Uterus (tissue), 4 donors: ENCODE data around the gene PNMA8C. TPM values are rescaled to one million over a fixed set of nuclear protein-coding genes. Genes with fewer than 3 reads are reported as not detected.
"Not testable (repeated sequence)": the region's sequence is repeated elsewhere in the genome, so short reads cannot be mapped to it uniquely, and the experiment has no call there.

Experiments used
- DNase-seq, 2 donors: peaks; one replicate each; pipeline ENCODE4 v3.0.0-alpha.2; 2019 to 2020
- H3K27ac ChIP-seq, 2 donors: fragments of 200-600 bp; sonication (generic); 1 replicate in 1 of 2; 2 replicates in 1 of 2; pipeline ENCODE4 v1.5.1; 2016 to 2018
- H3K27me3 ChIP-seq, 2 donors: fragments of 200-600 bp; sonication (generic); one replicate each; pipeline ENCODE4 v1.5.1; 2018 to 2019; ENCODE audit warnings: control low read depth in 1 of 2
- H3K36me3 ChIP-seq, 2 donors: fragments of 200-600 bp; sonication (generic); one replicate each; pipeline ENCODE4 v1.5.1; 2019; ENCODE audit warnings: control low read depth in 1 of 2
- H3K4me1 ChIP-seq, 2 donors: fragments of 200-600 bp; sonication (generic); one replicate each; pipeline ENCODE4 v1.5.1; 2018 to 2019; ENCODE audit warnings: control low read depth in 1 of 2
- H3K4me3 ChIP-seq, 2 donors: fragments of 200-600 bp; sonication (generic); 1 replicate in 1 of 2; 2 replicates in 1 of 2; pipeline ENCODE4 v1.5.1; 2018 to 2019; ENCODE audit warnings: mild to moderate bottlenecking in 1 of 2
- H3K9me3 ChIP-seq, 2 donors: fragments of 200-600 bp; sonication (generic); one replicate each; pipeline ENCODE4 v1.5.1; 2019; ENCODE audit warnings: control low read depth in 1 of 2
- CTCF ChIP-seq, 4 experiments: fragments of 200-600 bp in 2 of 4; fragments of 450-650 bp in 2 of 4; sonication (generic) in 2 of 4; IDR thresholded peaks; one replicate each; pipeline ENCODE4 v1.5.1; 2016 to 2019; ENCODE audit warnings: antibody characterized with exemption in 4 of 4, mild to moderate bottlenecking in 2 of 4, moderate library complexity in 1 of 4
- POLR2A ChIP-seq, 2 donors: fragments of 450-650 bp; IDR thresholded peaks; one replicate each; pipeline ENCODE4 v1.6.1; 2016; ENCODE audit warnings: antibody characterized with exemption in 2 of 2, mild to moderate bottlenecking in 1 of 2, moderate library complexity in 1 of 2
- intact Hi-C: fragments of 100-400 bp; cut with DNase I; formaldehyde crosslinking; loops from one replicate; pipeline ENCODE4 v1.15.1; 2023; ENCODE audit warnings: low total_unique reads
- total RNA-seq, 4 donors: library from RNA; depleted of rRNA in 3 of 4; stranded (reverse); fragments of >200 nt in 3 of 4; gene quantifications; one replicate each; pipeline versions ENCODE4 v1.1.0 to v1.2.4, GENCODE V29; 2014 to 2023
- donor health status: DM: yes; HTN: yes; CAD: no.

PNMA8C gene
- total RNA-seq, 4 donors from 2014 or later, result under 0.01 to 3.7 (median 0.73) TPM; not detected in 1

GRCh38 chr19:46381756-46382345, 46.9 kb downstream of the PNMA8C start:
- Histone ChIP-seq H3K9me3 (no peaks in the 10 kb centered on the region), H3K4me1 (peaks cover 0 to 7% of the 10 kb centered on the region in 2 donors), H3K36me3 (no peaks in the 10 kb centered on the region), H3K27ac (peak overlapping the region in 1 of 2 donors; percentile 7), H3K27me3 (no peaks in the 10 kb centered on the region), H3K4me3 (no peak overlapping the region)
- intact Hi-C loops, result no loop called here
- TF ChIP-seq CTCF (IDR thresholded peaks at IDR 0.05) (no peak), POLR2A (IDR thresholded peaks at IDR 0.05) (no peak)
- DNase-seq, result no peak

DNA sequence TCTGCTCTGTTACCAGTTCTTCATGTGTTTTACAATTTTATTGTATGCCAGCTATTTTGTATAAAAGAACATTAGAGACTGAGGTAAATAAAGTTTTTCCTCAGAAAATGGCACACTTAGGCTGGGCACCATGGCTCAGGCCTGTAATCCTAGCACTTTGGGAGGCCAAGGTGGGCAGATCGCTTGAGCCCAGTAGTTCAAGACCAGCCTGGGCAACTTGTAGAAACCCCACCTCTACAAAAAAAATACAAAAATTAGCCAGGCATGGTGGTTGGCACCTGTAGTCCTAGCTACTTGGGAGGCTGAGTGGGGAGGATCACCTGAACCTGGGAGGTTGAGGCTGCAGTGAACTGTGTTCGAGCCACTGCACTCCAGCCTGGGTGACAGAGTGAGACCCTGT, 47.4 kb downstream of the PNMA8C start:
- no peak for DNase-seq
- Histone ChIP-seq H3K4me1 (peaks cover 0 to 7% of the 10 kb centered on the region in 2 donors), H3K36me3 (no peaks in the 10 kb centered on the region), H3K9me3 (no peaks in the 10 kb centered on the region), H3K4me3 (no peak overlapping the region), H3K27me3 (no peaks in the 10 kb centered on the region), H3K27ac (peak overlapping the region in 1 of 2 donors; percentile 7)
- TF ChIP-seq CTCF (IDR thresholded peaks at IDR 0.05) (no peak), POLR2A (IDR thresholded peaks at IDR 0.05) (no peak)
- intact Hi-C loops, result no loop called here

GRCh38 chr19:46380690-46381089, 48.0 kb downstream of the PNMA8C start:
- intact Hi-C loops, result no loop called here
- Histone ChIP-seq H3K27me3 (no peaks in the 10 kb centered on the region), H3K4me1 (peaks cover 0 to 7% of the 10 kb centered on the region in 2 donors), H3K4me3 (no peak overlapping the region), H3K27ac (peak overlapping the region in 1 of 2 donors; percentile 7), H3K9me3 (no peaks in the 10 kb centered on the region), H3K36me3 (no peaks in the 10 kb centered on the region)
- TF ChIP-seq POLR2A (IDR thresholded peaks at IDR 0.05) (no peak), CTCF (IDR thresholded peaks at IDR 0.05) (no peak)
- DNase-seq, result no peak

- H3K36me3 ChIP-seq, result no peaks in the 10 kb centered on the region
- H3K27ac ChIP-seq, result peak overlapping the region; percentile 60 to 97
- H3K9me3 ChIP-seq, result no peaks in the 10 kb centered on the region
- no peak for DNase-seq
- no peaks in the 10 kb centered on the region for H3K27me3 ChIP-seq
- no peak overlapping the region for H3K4me3 ChIP-seq
- TF ChIP-seq CTCF (IDR thresholded peaks at IDR 0.05) (no peak), POLR2A (IDR thresholded peaks at IDR 0.05) (no peak)
- intact Hi-C loops, result no loop called here
- peaks cover 0 to 14% of the 10 kb centered on the region in 2 donors for H3K4me1 ChIP-seq
Measured at GRCh38 chr19:46378268-46378667, 50.5 kb downstream of the PNMA8C start.

DNA sequence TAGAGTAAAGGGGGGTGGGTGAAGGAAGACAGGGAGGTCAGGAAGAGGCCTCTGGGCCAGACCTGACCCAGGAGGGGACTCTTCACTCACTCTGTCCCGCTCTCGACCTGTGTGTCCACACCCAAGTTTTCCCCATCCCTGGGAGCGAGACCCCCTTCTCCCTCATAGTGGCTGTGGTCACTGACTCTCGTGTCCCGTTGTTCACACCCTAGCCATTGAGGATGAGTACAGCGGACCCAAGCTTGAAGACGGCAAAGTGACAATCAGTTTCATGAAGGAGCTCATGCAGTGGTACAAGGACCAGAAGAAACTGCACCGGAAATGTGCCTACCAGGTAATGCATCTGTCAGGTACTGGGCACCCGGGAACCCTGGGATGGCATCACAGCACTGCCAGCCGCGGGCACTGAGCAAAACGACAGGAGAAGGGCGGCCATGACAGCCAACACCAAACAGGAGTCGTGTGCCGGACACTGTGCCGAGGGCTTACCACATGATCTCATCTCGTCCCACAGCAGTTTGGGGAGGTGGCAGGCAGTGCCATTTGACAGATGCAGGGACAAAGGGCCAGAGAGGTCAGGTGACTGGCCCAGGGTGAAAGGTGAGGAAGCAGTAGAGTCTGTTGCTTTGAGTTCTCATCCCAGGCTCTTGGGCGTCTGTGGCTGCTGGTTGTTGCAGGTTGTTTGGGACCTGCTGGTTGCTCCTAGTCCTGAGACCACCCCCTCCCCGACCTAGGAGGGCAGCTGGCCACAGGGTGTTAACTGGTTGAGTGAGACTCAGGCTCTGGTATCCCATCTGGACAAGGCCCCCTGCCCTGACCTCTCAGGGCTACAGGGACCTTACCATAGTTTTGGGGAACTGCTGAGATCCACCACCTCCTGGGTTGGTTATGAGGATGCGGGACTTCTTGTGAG, 52.2 kb downstream of the PNMA8C start:
- Histone ChIP-seq H3K36me3 (no peaks in the 10 kb centered on the region), H3K9me3 (no peaks in the 10 kb centered on the region), H3K4me3 (no peak overlapping the region), H3K27me3 (no peaks in the 10 kb centered on the region), H3K27ac (peak overlapping the region; percentile 60 to 97), H3K4me1 (peaks cover 0 to 21% of the 10 kb centered on the region in 2 donors)
- intact Hi-C loops, result no loop called here
- TF ChIP-seq CTCF (IDR thresholded peaks at IDR 0.05) (no peak), POLR2A (IDR thresholded peaks at IDR 0.05) (no peak)
- DNase-seq, result no peak

DNA sequence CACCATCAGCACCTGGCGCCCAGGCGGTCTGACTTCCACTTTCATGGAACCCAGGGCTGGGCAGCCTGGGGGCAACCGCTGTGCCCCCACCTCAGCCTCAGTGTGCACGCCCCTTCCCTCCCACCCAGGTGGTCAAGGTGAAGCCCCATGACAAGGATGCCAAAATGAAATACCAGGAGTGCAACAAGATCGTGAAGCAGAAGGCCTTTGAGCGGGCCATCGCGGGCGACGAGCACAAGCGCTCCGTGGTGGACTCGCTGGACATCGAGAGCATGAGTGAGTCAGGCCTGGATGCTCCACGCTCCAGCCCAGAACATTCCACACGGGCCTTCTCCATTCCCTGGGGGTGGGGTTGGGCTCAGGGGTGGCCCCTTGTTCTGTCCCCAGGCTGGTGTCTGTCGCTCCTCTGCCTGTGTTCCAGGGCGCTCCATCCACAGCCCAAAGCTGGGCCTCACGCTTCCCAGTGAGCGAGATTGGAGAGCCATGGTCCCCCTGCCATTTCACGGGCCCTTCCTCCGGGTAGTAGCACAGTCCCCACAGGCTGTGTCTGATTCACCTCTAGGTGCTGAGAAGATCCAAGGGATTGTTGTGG, 53.2 kb downstream of the PNMA8C start:
- H3K4me1 ChIP-seq, result peaks cover 0 to 21% of the 10 kb centered on the region in 2 donors
- H3K27me3 ChIP-seq, H3K36me3 ChIP-seq, H3K9me3 ChIP-seq, H3K4me3 ChIP-seq, H3K27ac ChIP-seq, DNase-seq, intact Hi-C loops: not testable (repeated sequence)
